MM.1S (cell line): ENCODE measurements around the gene RABGAP1L.
"Not testable (repeated sequence)": the region's sequence is repeated elsewhere in the genome, so short reads cannot be mapped to it uniquely, and the experiment has no call there.

ENCODE experiments used
- DNase-seq: peaks from one replicate; pipeline ENCODE4 v3.0.0-alpha.2; 2015
- H2AFZ ChIP-seq: fragments of 300-600 bp; sonication (generic); 2 replicates; pipeline ENCODE4 v1.6.0; 2016; ENCODE audit warnings: antibody characterized with exemption, low read length
- H3F3A ChIP-seq: fragments of 300-600 bp; sonication (generic); 2 replicates; pipeline ENCODE4 v1.6.1; 2016; ENCODE audit warnings: mild to moderate bottlenecking, antibody characterized with exemption, low read length, moderate library complexity, mixed read lengths; ENCODE audit not compliant: insufficient read depth
- H3K27ac ChIP-seq: fragments of 300-600 bp; sonication (generic); 2 replicates; pipeline ENCODE4 v1.5.1; 2016; ENCODE audit warnings: mild to moderate bottlenecking, low read length
- H3K27me3 ChIP-seq: fragments of 300-600 bp; sonication (generic); replicated peaks from 2 replicates; pipeline ENCODE4 v1.6.0; 2016; ENCODE audit warnings: low read length; ENCODE audit not compliant: insufficient read depth
- H3K36me3 ChIP-seq: fragments of 300-600 bp; sonication (generic); replicated peaks from 2 replicates; pipeline ENCODE4 v1.6.1; 2016; ENCODE audit warnings: mild to moderate bottlenecking, low read length, mixed read lengths; ENCODE audit not compliant: insufficient read depth
- H3K4me1 ChIP-seq: fragments of 300-600 bp; sonication (generic); 2 replicates; pipeline ENCODE4 v1.6.1; 2016; ENCODE audit warnings: low read length, mixed read lengths
- H3K4me2 ChIP-seq: fragments of 300-600 bp; sonication (generic); 2 replicates; pipeline ENCODE4 v1.6.0; 2016; ENCODE audit warnings: low read depth, low read length
- H3K4me3 ChIP-seq: fragments of 300-600 bp; sonication (generic); 2 replicates; pipeline ENCODE4 v1.5.1; 2016; ENCODE audit warnings: low read length, mixed read lengths
- H3K79me2 ChIP-seq: fragments of 300-600 bp; sonication (generic); 2 replicates; pipeline ENCODE4 v1.6.1; 2016; ENCODE audit warnings: mixed run types, low read length, mixed read lengths
- H3K9ac ChIP-seq: fragments of 300-600 bp; sonication (generic); 2 replicates; pipeline ENCODE4 v1.6.1; 2016; ENCODE audit warnings: low read length, mixed read lengths
- H3K9me2 ChIP-seq: fragments of 300-600 bp; sonication (generic); replicated peaks from 2 replicates; pipeline ENCODE4 v1.6.1; 2016; ENCODE audit warnings: mild to moderate bottlenecking, low read length, mixed read lengths; ENCODE audit not compliant: insufficient read depth
- H3K9me3 ChIP-seq: fragments of 300-600 bp; sonication (generic); replicated peaks from 2 replicates; pipeline ENCODE4 v1.6.1; 2016; ENCODE audit warnings: mild to moderate bottlenecking, low read length, mixed read lengths; ENCODE audit not compliant: insufficient read depth
- H4K20me1 ChIP-seq: fragments of 300-600 bp; sonication (generic); 2 replicates; pipeline ENCODE4 v1.6.1; 2016; ENCODE audit warnings: mild to moderate bottlenecking, low read length, moderate library complexity, mixed read lengths; ENCODE audit not compliant: insufficient read depth
- CTCF ChIP-seq: fragments of 300-600 bp; sonication (generic); IDR thresholded peaks from 2 replicates; pipeline ENCODE4 v1.5.1; 2016; ENCODE audit warnings: antibody characterized with exemption, low read length, mixed read lengths
- EZH2 ChIP-seq: fragments of 300-600 bp; sonication (generic); optimal IDR thresholded peaks from 2 replicates; pipeline ENCODE3; 2017; ENCODE audit warnings: low read depth, mild to moderate bottlenecking, antibody characterized with exemption, low read length, mixed read lengths
- EZH2phosphoT487 ChIP-seq: fragments of 300-600 bp; sonication (generic); IDR thresholded peaks from 2 replicates; pipeline ENCODE4 v1.6.1; 2018; ENCODE audit warnings: antibody characterized with exemption, low read length

Gene RABGAP1L

GRCh38 chr1:174577681-174578080 is 418.4 kb downstream of the RABGAP1L start:
- H3K9ac ChIP-seq = no peak overlapping the region
- H3F3A ChIP-seq = no peaks in the 10 kb centered on the region
- H3K36me3 ChIP-seq = no peaks in the 10 kb centered on the region
- H3K9me3 ChIP-seq = no peaks in the 10 kb centered on the region
- no peak overlapping the region for H3K4me2 ChIP-seq
- no peaks in the 10 kb centered on the region for H4K20me1 ChIP-seq
- no peak for DNase-seq
- no peak overlapping the region for H3K4me3 ChIP-seq
- H3K27me3 ChIP-seq = no peaks in the 10 kb centered on the region
- H3K4me1 ChIP-seq = no peaks in the 10 kb centered on the region
- TF ChIP-seq EZH2phosphoT487 (no peak), EZH2 (no peak), CTCF (no peak)
- no peak overlapping the region for H3K27ac ChIP-seq
- no peak overlapping the region for H2AFZ ChIP-seq
- no peaks in the 10 kb centered on the region for H3K9me2 ChIP-seq
- no peaks in the 10 kb centered on the region for H3K79me2 ChIP-seq

DNA sequence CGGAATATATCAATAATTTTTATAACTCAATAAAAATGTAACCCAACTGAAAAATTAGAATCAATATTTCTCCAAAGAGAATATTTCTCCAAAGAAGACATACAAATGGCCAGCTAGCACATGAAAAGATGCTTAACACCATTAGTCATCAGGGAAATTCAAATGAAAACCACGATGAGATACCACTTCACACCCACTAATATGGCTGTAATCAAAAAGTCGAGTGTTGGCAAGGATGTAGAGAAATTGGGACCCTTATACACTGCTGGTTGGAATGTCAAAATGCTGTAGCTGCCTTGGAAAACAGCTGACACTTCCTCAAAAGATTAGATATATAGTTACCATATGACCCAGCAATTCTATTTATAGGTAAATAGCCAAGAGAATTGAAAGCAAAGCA is 421.5 kb downstream of the RABGAP1L start:
- Histone ChIP-seq H3F3A (no peaks in the 10 kb centered on the region), H4K20me1 (no peaks in the 10 kb centered on the region), H3K79me2 (no peaks in the 10 kb centered on the region), H3K4me1 (no peaks in the 10 kb centered on the region), H3K4me3 (no peak overlapping the region), H2AFZ (no peak overlapping the region), H3K27ac (no peak overlapping the region), H3K4me2 (no peak overlapping the region), H3K9me2 (no peaks in the 10 kb centered on the region), H3K27me3 (no peaks in the 10 kb centered on the region), H3K36me3 (no peaks in the 10 kb centered on the region), H3K9ac (no peak overlapping the region), H3K9me3 (no peaks in the 10 kb centered on the region)
- DNase-seq = no peak
- TF ChIP-seq EZH2 (no peak), EZH2phosphoT487 (no peak)

- no peak for DNase-seq
- TF ChIP-seq EZH2 (no peak), EZH2phosphoT487 (no peak), CTCF (no peak)
- Histone ChIP-seq H2AFZ (no peak overlapping the region), H3K9me2 (no peaks in the 10 kb centered on the region), H3K9ac (no peak overlapping the region), H3K79me2 (no peaks in the 10 kb centered on the region), H3K27me3 (no peaks in the 10 kb centered on the region), H3K36me3 (no peaks in the 10 kb centered on the region), H3K27ac (no peak overlapping the region), H3K4me2 (no peak overlapping the region), H3K4me3 (no peak overlapping the region), H3K4me1 (no peaks in the 10 kb centered on the region), H4K20me1 (no peaks in the 10 kb centered on the region), H3K9me3 (no peaks in the 10 kb centered on the region), H3F3A (no peaks in the 10 kb centered on the region)
Measured at GRCh38 chr1:174583316-174583715, 424.0 kb downstream of the RABGAP1L start.

DNA sequence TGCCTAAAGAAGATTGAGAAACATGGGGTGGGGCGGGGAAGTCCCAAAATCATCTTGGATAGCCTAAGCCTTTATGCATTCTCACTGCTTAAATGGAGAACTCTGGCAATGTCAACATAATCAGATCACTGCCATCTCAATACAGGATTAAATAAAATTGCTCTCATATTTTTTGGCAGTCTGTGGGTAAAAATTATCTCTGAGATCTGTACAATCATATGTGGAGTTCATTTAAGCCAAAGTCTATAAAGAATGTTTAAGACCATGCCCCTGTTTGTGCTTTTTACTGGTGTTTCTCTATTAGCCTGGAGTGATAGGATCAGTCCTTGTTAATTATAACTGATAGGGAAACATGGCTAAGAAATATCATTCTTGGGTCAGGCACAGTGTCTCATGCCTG is 424.8 kb downstream of the RABGAP1L start:
- no peaks in the 10 kb centered on the region for H3K27me3 ChIP-seq
- no peaks in the 10 kb centered on the region for H4K20me1 ChIP-seq
- H3K36me3 ChIP-seq = no peaks in the 10 kb centered on the region
- H3K9me2 ChIP-seq = no peaks in the 10 kb centered on the region
- H3F3A ChIP-seq = no peaks in the 10 kb centered on the region
- no peak overlapping the region for H3K9ac ChIP-seq
- H3K9me3 ChIP-seq = no peaks in the 10 kb centered on the region
- no peak overlapping the region for H3K27ac ChIP-seq
- no peaks in the 10 kb centered on the region for H3K4me1 ChIP-seq
- no peak overlapping the region for H3K4me3 ChIP-seq
- TF ChIP-seq CTCF (no peak), EZH2 (no peak), EZH2phosphoT487 (no peak)
- no peak overlapping the region for H2AFZ ChIP-seq
- DNase-seq = no peak
- H3K79me2 ChIP-seq = no peaks in the 10 kb centered on the region
- H3K4me2 ChIP-seq = no peak overlapping the region

DNA sequence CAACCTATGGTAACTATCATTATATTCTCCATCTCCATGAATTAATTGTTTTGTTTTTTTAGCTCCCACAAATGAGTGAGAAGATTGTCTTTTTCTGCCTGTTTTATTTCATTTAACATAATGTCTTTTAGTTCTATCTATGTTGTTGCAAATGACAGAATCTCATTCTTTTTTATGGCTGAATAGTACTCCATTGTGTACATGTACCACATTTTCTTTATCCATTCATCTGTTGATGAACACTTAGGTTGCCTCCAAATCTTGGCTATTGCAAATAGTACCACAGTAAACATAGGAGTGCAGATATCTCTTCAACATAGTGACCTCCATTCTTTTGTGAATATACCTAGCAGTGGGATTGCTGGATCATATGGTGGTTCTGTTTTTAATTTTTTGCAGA is 429.3 kb downstream of the RABGAP1L start:
- H3K9me3 ChIP-seq, DNase-seq, H3K27ac ChIP-seq, H3K9me2 ChIP-seq, H3F3A ChIP-seq, H3K79me2 ChIP-seq, H3K36me3 ChIP-seq, H2AFZ ChIP-seq, H3K9ac ChIP-seq, H3K4me3 ChIP-seq, H4K20me1 ChIP-seq, H3K4me2 ChIP-seq, H3K27me3 ChIP-seq, H3K4me1 ChIP-seq: not testable (repeated sequence)
